GM12878 (cell line): ENCODE results near the gene SERPINF2. TPM values are rescaled to one million over a fixed set of nuclear protein-coding genes. Genes with fewer than 3 reads are reported as not detected.

Experiments used
- MEF2A ChIP-seq: IDR thresholded peaks from 2 replicates; pipeline ENCODE4 v1.6.1; 2011; ENCODE audit warnings: low read depth, mild to moderate bottlenecking, low read length, moderate library complexity; ENCODE audit not compliant: insufficient read depth
- MYC ChIP-seq: IDR thresholded peaks from 2 replicates; pipeline ENCODE4 v1.6.1; 2011; ENCODE audit warnings: mild to moderate bottlenecking, low read length, moderate library complexity, inconsistent platforms; ENCODE audit not compliant: insufficient read depth, insufficient replicate concordance, insufficient read length, severe bottlenecking
- NFYA ChIP-seq: IDR thresholded peaks from 2 replicates; pipeline ENCODE4 v1.6.1; 2011; ENCODE audit warnings: low read depth, mild to moderate bottlenecking, low read length, improper control_type of control experiment, borderline replicate concordance
- RAD51 ChIP-seq: fragments of 450-650 bp; IDR thresholded peaks from 2 replicates; pipeline ENCODE4 v1.6.1; 2016; ENCODE audit warnings: moderate library complexity, mild to moderate bottlenecking, inconsistent platforms
- TBL1XR1 ChIP-seq: IDR thresholded peaks from 2 replicates; pipeline ENCODE4 v1.6.1; 2012; ENCODE audit warnings: low read depth, low read length, improper control_type of control experiment
- ZBED1 ChIP-seq: IDR thresholded peaks from 2 replicates; pipeline ENCODE4 v1.6.1; 2016; ENCODE audit warnings: borderline replicate concordance
- ZZZ3 ChIP-seq: IDR thresholded peaks from 2 replicates; pipeline ENCODE4 v1.6.1; 2011; ENCODE audit warnings: low read depth; ENCODE audit not compliant: control insufficient read depth, insufficient read length
- polyA plus RNA-seq, 11 experiments: library from polyadenylated mRNA; depleted of rRNA in 4 of 11; unstranded in 6 of 11; stranded (reverse) in 5 of 11; fragments of >200 nt; fragmentation: Nextera tagmentation in 4 of 11; fragmentation: Illumina TruSeq in 1 of 11; extraction: Ambion mirVana in 4 of 11; extraction: Trizol in 1 of 11; gene quantifications; 1 replicate in 1 of 11; 2 replicates in 10 of 11; pipeline versions ENCODE4 v1.2.1 to v1.2.3, GENCODE V29; 2011 to 2016; ENCODE audit warnings: inconsistent platforms in 2 of 11, missing spikeins in 2 of 11, low read depth in 1 of 11
- total RNA-seq, 4 experiments: library from RNA; depleted of rRNA in 3 of 4; stranded (reverse); fragments of >200 nt in 3 of 4; fragmentation: Illumina TruSeq in 1 of 4; extraction: Trizol in 1 of 4; gene quantifications; 2 replicates each; pipeline versions ENCODE4 v1.2.1 to v1.2.3, GENCODE V29; 2013 to 2021
- TF ChIP-seq, protein P1 (sequence below): IDR thresholded peaks from 2 replicates; pipeline ENCODE4 v1.6.1; 2012; ENCODE audit warnings: mild to moderate bottlenecking, low read depth, low read length

Gene SERPINF2
- total and polyA plus RNA-seq, 10 of the 15 experiments (the other 5 are each of a cell fraction or from before 2014, with no cell fraction given): 0.04 to 0.21 (median 0.12) TPM; not detected in 6

GRCh38 chr17:1727258-1727789 lies 15.3 kb upstream of the SERPINF2 start (continued):
- TF ChIP-seq, protein P1, sequence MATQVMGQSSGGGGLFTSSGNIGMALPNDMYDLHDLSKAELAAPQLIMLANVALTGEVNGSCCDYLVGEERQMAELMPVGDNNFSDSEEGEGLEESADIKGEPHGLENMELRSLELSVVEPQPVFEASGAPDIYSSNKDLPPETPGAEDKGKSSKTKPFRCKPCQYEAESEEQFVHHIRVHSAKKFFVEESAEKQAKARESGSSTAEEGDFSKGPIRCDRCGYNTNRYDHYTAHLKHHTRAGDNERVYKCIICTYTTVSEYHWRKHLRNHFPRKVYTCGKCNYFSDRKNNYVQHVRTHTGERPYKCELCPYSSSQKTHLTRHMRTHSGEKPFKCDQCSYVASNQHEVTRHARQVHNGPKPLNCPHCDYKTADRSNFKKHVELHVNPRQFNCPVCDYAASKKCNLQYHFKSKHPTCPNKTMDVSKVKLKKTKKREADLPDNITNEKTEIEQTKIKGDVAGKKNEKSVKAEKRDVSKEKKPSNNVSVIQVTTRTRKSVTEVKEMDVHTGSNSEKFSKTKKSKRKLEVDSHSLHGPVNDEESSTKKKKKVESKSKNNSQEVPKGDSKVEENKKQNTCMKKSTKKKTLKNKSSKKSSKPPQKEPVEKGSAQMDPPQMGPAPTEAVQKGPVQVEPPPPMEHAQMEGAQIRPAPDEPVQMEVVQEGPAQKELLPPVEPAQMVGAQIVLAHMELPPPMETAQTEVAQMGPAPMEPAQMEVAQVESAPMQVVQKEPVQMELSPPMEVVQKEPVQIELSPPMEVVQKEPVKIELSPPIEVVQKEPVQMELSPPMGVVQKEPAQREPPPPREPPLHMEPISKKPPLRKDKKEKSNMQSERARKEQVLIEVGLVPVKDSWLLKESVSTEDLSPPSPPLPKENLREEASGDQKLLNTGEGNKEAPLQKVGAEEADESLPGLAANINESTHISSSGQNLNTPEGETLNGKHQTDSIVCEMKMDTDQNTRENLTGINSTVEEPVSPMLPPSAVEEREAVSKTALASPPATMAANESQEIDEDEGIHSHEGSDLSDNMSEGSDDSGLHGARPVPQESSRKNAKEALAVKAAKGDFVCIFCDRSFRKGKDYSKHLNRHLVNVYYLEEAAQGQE: no peak
- TF ChIP-seq MYC (no peak), RAD51 (no peak), ZZZ3 (no peak), TBL1XR1 (no peak), NFYA (no peak), ZBED1 (no peak), MEF2A (no peak)
